Measurements from ENCODE around the gene TMEM200B.

DNA sequence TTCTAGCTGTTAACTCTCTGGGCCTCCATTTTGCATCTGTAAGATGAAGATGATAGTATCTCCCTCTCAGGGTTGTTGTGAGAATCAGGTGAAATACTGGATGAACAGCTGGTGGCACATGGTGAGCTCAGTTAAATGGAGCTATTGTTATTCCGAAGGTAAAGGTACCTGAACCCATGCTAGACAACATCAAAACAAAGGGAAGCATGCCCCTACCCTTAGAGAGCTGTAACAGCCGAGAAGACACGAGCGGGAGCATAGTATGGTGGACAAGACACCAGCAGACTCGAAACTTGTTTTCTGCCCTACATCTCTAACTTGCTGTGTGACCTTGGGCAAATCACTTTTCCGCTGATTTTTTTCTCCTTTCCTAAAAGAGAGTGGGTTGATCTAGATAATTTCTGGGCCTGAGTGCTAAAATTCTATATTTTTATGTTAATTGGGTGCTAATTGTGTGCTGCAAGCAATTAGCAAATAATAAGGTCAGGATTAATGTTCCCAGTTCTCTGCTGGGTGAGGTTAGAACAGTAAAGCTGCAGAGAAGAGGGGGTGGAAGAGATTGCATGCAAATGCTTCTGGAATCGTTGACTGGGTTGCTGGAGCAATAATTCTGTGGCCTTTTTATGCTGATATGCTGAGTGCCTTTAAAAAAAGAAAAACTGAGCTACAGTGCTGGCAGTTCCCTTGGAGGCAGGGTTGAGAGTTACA is 10.8 kb downstream of the TMEM200B start:
- TF ChIP-seq RAD21 (IDR thresholded peaks at IDR 0.05; ENCODE audit: low read depth) (no peak), POLR2A (IDR thresholded peaks at IDR 0.05; ENCODE audit: borderline replicate concordance, extremely low read depth, insufficient read depth, insufficient read length) (no peak), POLR2AphosphoS5 (IDR thresholded peaks at IDR 0.05; ENCODE audit: low read depth, low read length) (no peak), EZH2 (IDR thresholded peaks at IDR 0.05) (no peak), ZFX (IDR thresholded peaks at IDR 0.05) (no peak), CEBPB (IDR thresholded peaks at IDR 0.05; ENCODE audit: low read depth) (no peak), JUND (IDR thresholded peaks at IDR 0.05) (no peak)
- TF ChIP-seq, protein P1, sequence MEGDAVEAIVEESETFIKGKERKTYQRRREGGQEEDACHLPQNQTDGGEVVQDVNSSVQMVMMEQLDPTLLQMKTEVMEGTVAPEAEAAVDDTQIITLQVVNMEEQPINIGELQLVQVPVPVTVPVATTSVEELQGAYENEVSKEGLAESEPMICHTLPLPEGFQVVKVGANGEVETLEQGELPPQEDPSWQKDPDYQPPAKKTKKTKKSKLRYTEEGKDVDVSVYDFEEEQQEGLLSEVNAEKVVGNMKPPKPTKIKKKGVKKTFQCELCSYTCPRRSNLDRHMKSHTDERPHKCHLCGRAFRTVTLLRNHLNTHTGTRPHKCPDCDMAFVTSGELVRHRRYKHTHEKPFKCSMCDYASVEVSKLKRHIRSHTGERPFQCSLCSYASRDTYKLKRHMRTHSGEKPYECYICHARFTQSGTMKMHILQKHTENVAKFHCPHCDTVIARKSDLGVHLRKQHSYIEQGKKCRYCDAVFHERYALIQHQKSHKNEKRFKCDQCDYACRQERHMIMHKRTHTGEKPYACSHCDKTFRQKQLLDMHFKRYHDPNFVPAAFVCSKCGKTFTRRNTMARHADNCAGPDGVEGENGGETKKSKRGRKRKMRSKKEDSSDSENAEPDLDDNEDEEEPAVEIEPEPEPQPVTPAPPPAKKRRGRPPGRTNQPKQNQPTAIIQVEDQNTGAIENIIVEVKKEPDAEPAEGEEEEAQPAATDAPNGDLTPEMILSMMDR (IDR thresholded peaks at IDR 0.05 in 2 of 3, conservative IDR thresholded peaks at IDR 0.05 in 1 of 3; ENCODE audit: borderline replicate concordance in 1 of 3, insufficient read depth in 1 of 3, low read depth in 2 of 3, low read length in 2 of 3): no peak
- TF ChIP-seq, protein P2, sequence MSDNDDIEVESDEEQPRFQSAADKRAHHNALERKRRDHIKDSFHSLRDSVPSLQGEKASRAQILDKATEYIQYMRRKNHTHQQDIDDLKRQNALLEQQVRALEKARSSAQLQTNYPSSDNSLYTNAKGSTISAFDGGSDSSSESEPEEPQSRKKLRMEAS (IDR thresholded peaks at IDR 0.05): no peak
- TF ChIP-seq, protein P3, sequence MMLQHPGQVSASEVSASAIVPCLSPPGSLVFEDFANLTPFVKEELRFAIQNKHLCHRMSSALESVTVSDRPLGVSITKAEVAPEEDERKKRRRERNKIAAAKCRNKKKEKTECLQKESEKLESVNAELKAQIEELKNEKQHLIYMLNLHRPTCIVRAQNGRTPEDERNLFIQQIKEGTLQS (IDR thresholded peaks at IDR 0.05): no peak
- TF ChIP-seq, protein P4, sequence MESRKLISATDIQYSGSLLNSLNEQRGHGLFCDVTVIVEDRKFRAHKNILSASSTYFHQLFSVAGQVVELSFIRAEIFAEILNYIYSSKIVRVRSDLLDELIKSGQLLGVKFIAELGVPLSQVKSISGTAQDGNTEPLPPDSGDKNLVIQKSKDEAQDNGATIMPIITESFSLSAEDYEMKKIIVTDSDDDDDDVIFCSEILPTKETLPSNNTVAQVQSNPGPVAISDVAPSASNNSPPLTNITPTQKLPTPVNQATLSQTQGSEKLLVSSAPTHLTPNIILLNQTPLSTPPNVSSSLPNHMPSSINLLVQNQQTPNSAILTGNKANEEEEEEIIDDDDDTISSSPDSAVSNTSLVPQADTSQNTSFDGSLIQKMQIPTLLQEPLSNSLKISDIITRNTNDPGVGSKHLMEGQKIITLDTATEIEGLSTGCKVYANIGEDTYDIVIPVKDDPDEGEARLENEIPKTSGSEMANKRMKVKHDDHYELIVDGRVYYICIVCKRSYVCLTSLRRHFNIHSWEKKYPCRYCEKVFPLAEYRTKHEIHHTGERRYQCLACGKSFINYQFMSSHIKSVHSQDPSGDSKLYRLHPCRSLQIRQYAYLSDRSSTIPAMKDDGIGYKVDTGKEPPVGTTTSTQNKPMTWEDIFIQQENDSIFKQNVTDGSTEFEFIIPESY (IDR thresholded peaks at IDR 0.05; ENCODE audit: extremely low read depth, insufficient replicate concordance, low read length): no peak
- TF ChIP-seq, protein P5, sequence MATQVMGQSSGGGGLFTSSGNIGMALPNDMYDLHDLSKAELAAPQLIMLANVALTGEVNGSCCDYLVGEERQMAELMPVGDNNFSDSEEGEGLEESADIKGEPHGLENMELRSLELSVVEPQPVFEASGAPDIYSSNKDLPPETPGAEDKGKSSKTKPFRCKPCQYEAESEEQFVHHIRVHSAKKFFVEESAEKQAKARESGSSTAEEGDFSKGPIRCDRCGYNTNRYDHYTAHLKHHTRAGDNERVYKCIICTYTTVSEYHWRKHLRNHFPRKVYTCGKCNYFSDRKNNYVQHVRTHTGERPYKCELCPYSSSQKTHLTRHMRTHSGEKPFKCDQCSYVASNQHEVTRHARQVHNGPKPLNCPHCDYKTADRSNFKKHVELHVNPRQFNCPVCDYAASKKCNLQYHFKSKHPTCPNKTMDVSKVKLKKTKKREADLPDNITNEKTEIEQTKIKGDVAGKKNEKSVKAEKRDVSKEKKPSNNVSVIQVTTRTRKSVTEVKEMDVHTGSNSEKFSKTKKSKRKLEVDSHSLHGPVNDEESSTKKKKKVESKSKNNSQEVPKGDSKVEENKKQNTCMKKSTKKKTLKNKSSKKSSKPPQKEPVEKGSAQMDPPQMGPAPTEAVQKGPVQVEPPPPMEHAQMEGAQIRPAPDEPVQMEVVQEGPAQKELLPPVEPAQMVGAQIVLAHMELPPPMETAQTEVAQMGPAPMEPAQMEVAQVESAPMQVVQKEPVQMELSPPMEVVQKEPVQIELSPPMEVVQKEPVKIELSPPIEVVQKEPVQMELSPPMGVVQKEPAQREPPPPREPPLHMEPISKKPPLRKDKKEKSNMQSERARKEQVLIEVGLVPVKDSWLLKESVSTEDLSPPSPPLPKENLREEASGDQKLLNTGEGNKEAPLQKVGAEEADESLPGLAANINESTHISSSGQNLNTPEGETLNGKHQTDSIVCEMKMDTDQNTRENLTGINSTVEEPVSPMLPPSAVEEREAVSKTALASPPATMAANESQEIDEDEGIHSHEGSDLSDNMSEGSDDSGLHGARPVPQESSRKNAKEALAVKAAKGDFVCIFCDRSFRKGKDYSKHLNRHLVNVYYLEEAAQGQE (IDR thresholded peaks at IDR 0.05; ENCODE audit: low read depth): no peak

Data from HCT116 (cell line).